GM19397 (cell line): Measurements from ENCODE around the gene ARHGEF40.

Source experiments
- ATAC-seq: cut with Tn5 transposase; IDR thresholded peaks from one replicate; pipeline ENCODE4 v1.9.1; 2021; ENCODE audit warnings: mild to moderate bottlenecking, moderate library complexity; ENCODE audit not compliant: unreplicated experiment

Gene ARHGEF40

GRCh38 chr14:21112255-21112654, 42.2 kb downstream of the ARHGEF40 start:
- ATAC-seq, result no peak

GRCh38 chr14:21113369-21113768, 43.3 kb downstream of the ARHGEF40 start:
- no peak for ATAC-seq

- no peak for ATAC-seq
Observed at GRCh38 chr14:21118933-21119332, 48.8 kb downstream of the ARHGEF40 start.

GRCh38 chr14:21120686-21121085, 50.6 kb downstream of the ARHGEF40 start:
- ATAC-seq, result no peak

- no peak for ATAC-seq
Observed at GRCh38 chr14:21121122-21121521, 51.0 kb downstream of the ARHGEF40 start.

GRCh38 chr14:21123429-21123828, 53.3 kb downstream of the ARHGEF40 start:
- no peak for ATAC-seq

GRCh38 chr14:21133901-21134300, 63.8 kb downstream of the ARHGEF40 start:
- no peak for ATAC-seq

- ATAC-seq, result no peak
Observed at GRCh38 chr14:21136024-21136423, 65.9 kb downstream of the ARHGEF40 start.
